ENCODE data around the gene ANKLE1.

ANKLE1 gene, protein sequence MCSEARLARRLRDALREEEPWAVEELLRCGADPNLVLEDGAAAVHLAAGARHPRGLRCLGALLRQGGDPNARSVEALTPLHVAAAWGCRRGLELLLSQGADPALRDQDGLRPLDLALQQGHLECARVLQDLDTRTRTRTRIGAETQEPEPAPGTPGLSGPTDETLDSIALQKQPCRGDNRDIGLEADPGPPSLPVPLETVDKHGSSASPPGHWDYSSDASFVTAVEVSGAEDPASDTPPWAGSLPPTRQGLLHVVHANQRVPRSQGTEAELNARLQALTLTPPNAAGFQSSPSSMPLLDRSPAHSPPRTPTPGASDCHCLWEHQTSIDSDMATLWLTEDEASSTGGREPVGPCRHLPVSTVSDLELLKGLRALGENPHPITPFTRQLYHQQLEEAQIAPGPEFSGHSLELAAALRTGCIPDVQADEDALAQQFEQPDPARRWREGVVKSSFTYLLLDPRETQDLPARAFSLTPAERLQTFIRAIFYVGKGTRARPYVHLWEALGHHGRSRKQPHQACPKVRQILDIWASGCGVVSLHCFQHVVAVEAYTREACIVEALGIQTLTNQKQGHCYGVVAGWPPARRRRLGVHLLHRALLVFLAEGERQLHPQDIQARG

DNA sequence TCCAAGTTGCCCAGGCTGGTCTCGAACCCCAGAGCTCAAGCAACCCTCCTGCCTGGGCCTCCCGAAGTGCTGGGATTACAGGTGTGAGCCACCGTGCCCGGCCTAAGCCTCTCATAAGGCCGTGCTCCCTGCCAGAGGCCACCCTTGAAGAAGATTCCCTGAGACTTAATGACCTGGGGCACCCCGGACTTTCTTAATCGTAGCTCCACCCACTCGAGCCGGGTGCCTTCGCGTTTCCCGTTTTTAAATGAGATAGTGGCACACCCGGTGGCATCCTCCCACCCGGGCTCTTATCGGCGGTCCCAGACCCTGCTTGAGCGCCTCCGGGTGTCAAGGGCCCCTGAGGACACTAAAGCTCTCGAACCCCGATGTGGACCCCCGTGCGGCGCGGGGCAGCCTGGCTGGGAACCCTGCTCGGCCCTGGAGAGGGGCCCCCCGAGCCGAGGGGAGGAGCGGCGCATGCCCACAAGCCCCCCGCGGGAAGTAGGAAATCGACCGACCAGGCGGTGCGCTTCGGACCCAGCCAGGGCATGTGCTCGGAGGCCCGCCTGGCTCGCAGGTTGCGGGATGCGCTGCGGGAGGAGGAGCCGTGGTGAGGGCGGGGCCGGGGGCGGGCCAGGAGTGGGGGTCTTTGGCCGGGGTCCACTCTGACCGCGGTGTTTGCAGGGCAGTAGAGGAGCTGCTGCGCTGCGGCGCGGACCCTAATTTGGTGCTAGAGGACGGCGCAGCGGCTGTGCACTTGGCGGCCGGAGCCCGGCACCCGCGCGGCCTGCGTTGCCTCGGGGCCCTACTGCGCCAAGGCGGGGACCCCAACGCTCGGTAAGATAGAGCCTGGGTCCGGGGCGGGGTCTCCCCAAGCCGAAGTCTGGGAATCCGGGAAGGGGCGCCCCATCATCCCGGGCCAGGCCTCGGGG is at the start of gene ANKLE1:
Gene ANKLE1 (plus strand): TSS at position 511 of the 914 bp plus-strand sequence. CDS start 20 bp downstream, at position 531.
- DNase-seq: peak; percentile 81

DNA sequence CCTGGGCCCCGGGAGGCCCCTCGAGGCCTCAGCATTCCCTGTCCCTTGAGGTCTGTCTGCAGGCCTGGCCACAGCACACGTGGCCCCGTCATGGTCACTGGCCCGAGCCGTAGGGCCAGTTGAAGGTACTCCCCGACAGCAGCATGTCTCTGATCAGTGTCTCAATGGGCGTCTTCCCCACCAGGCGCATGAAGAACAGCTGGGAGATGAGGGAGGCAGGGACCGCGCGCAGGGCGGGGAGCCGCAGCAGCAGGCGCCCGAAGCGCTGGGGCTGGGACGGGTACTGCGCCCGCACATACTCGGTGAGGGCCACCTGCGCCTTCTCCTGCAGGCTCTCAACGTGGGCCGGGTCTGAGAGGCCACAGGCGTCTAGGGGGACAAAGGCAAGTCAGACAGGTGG is 49.4 kb upstream of the ANKLE1 start:
- DNase-seq: no peak

DNA sequence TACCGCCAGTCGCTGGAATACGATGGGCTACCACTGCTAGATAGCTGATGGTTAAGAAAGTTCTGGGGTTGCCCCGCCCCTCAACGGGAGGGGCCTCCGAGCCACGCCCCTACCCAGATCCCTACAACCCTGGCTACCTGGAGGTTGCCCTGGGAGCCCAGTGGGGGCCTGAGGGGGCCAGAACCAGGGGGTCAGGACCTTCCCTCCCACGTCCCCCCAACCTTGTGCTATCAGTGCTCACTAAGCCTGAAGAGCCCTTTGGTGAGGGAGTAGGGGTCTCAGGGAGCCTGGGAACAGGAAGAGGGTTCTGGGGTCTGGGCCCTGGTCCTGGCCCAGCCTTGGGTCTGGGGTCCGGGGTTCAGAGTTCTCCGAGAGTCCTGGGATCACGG is 46.8 kb upstream of the ANKLE1 start:
- DNase-seq: peak; percentile 91

DNA sequence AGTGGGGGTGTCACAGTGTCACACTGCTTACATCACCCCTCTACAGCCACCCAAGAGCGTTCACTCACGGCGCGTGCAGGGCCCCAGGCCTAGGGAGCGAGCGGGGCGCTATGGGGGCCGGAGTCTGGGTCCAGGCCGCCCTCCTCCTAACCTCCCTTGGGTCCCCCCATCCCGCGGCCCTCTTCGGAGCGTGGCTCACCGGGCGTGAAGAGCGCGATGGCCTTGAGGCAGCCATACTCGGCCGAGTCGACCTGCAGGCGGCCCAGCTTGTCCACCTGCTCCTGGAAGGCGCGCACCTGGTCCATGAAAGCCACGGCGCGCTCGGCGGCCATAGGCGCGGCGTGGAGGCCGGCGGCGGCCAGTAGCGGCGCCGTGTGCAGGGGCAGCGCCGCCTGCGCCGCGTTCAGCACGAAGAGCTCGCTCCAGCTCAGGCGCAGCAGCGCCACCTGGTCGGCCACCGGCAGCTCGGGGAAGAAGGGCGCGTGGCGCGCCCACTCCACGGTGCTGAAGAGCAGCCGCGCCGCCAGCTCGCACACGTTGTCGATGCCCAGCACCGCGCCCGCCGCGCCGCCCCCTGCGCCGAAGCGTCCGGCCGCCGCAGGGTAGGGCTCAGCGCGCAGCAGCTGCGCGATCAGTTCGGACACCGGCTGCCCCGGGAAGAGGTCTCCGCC is 46.3 kb upstream of the ANKLE1 start:
- peak; percentile 84 for DNase-seq

DNA sequence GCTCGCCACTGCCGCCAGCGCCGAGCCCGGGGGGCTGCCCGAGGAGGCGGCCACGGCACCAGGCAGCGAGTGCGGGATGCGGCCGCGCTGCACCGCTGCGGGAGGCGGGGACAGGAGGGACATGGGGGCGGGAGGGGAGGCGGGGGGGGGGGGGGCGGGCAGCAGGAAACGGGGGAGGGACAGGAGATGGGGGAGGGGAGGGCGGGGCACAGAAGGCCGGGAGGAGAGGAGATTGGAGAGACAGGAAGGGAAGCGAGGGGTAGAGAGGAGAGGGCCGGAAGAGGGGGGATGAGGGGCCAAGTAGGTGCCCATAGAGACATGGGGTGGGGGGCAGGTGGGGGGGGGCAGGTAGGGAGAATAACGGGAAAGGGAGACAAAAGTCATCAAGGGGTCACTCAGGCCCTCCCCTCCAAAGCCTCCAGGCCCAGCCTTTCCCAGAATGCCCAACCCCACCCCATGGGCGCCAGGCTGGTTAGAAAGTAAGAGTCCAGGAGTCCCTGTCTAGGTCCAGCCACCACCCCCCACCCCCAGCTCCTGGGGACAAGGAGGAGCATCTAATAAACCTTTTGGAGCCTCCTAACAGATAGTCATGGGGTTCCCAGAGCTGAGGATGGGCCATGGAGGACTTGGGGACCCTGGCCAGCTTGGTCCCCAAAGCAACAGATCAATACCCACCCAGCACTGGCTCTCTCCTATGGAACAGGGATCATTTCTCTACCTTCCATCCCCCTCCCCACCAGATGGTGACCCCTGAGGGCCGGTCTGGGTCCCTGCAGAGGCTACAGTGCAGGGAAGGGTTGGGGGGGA is 45.5 kb upstream of the ANKLE1 start:
- peak; percentile 97 for DNase-seq

DNA sequence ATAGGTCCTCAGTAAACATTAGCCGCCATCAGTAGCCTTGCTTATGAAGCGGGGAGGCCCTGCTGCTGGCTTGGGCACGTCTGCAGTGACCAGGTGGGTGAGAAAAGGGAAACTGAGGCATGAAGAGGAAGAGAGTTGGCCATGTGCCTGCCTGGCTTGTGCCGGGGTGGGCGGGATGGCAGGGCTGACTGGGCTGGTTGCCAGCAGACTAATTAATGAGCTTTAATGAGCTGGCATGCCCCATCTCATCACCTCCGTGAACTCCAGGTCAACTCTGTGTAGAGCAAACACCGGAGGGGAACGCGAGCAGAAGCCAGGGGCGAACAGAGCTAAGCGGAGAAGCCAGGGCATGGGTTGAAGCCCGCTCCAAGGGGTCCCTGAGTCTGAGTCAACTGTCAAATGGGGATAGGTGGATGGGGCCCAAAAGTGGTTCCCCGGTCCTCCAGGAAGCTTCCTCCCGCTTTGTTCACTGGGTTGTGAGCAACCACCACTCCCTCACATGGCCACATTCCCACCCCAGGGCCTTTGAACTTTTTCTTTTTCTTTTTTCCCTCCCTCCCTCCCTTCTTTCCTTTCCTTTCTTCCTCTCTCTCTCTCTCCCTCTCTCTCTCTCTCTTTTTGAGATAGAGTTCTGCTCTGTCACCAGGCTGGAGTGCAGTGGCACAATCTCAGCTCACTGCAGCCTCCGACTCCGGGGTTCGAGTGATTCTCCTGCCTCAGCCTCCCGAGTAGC is 44.7 kb upstream of the ANKLE1 start:
- peak; percentile 90 for DNase-seq

DNA sequence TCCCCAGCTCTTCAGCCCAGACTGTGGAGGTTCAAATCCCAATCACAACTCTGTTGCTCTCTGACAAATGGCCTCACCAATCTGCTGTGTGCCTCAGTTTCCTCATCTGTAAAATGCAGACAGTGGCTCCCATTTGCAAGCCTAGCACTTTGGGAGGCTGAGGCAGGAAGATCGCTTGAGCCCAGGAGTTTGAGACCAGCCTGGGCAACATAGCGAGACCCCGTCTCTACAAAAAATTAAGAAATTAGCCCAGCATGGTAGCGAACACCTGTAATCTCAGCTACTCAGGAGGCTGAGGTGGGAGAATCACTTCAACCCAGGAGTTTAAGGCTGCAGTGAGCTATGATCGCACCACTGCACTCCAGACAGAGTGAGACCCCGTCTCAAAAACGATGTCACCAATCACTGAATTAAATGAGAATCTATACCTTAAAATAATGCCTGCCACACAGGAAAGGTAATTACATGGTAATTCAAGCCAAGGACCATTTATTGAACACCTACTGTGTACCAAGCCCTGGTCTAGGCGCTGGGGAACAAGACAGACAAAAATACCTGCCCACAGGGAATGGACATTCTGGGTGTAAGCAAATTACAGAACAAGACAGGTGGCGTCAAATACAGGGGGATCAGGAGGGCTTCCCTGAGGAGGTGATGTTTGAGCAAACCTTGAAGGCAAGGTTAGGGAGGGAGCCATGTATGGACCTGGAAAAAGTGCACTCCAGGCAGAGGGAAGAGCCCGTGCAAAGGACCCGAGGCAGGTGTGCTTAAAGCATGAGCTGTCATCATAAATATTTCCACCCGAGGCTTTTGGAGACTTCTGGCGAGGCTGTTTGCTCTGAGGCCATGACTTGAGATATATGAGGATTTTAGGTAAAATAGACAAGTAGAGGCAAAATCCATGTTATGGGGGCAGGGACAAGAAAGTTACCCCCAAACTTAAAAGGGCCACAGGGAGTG is 43.7 kb upstream of the ANKLE1 start:
- DNase-seq: no peak

DNA sequence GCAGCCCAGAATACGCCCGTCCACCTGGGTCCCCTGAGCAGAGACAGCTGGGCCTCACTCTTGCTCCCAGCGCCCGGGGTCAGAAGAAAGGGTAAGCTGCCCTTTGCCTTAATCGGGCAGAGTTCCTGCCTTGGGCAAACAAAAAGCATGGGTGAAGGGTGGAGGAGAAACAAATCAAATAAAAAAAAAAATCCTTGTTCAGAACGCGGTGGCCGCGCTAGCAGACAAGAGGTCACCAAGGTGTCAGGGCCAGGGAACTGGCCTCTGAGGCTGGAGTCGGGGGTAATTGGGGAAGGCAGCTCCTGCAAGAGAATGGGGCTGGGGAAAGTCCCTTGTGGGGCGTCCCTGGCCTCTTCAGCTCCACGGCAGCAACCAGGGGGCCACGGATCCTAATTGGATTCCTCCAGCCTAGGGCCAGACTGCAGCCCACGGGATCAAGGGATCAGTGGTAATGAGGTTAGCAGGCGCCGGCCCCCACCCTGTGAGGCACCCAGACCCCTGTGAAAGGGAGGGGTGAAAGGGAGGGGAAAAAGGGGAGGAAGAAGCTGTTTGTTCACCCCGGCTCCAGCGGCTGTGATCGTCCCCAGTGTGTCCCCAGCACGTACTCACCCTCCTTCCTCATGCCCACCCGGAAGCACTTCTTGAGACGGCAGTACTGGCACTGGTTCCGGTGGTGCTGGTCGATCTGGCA is 41.5 kb upstream of the ANKLE1 start:
- DNase-seq: peak; percentile 100

DNA sequence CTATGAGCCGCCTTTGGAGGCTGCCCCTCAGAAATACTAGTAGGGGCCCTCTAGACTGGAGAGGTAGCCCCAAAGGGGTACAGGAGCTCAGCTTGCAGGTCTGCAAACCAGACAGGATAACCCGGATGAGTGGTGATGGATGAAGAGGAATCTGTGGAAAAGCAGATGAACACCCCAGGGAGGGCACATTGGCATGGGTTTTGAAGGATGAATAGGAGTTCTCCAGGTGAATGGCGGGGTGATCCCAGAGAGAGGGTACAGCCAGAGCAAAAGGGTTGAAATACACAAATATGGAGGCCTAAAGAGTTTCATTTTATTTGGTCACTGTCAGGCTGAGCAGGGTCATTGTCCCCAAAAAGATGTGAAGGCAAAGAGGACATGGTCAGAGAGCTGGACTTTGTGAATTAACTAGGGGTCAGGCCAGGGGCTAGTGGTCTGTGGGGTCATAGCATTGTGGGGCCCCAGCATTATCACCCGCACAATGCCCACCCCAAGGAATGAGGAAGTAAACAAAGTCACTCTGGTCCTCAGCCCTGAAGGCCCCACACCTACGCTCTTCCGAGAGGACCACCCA is 40.8 kb upstream of the ANKLE1 start:
- DNase-seq: peak; percentile 71

DNA sequence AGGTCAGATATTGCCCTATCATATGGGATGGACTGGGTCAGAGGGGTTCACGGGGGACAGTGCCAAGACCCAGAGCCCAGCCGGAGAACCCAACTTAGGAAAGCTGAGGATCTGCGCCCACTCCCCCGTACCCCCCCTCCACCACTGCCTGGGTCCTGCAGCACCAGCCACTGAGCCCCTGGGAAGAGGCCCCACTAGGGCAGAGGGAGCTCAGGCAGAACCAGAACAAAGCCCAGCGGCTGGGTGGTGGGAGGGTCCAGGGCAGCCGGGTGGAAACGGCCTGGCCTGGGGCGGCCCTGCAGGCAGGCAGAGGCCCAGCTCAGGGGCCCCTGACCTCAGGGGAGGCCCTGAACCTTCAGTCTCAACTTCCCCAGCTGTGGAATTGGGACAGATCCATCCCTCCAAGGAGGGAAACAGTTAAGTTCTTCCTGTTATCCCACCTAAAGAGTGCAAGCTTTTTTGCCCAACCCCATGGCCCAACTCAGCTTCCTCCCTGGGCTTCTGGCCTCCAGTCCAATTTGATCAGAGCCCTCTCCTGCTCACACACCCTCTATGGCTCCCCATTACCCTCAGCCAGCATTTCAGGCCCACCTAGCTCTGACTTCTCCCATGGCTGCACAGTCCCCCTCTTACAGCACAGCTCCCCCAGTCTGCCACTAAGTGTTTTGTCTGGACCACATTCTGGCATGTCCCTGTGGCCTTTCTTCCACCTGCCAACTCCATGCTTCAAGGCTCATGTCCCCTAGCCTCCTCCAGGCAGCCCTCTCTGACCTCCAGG is 39.1 kb upstream of the ANKLE1 start:
- DNase-seq: peak; percentile 55

DNA sequence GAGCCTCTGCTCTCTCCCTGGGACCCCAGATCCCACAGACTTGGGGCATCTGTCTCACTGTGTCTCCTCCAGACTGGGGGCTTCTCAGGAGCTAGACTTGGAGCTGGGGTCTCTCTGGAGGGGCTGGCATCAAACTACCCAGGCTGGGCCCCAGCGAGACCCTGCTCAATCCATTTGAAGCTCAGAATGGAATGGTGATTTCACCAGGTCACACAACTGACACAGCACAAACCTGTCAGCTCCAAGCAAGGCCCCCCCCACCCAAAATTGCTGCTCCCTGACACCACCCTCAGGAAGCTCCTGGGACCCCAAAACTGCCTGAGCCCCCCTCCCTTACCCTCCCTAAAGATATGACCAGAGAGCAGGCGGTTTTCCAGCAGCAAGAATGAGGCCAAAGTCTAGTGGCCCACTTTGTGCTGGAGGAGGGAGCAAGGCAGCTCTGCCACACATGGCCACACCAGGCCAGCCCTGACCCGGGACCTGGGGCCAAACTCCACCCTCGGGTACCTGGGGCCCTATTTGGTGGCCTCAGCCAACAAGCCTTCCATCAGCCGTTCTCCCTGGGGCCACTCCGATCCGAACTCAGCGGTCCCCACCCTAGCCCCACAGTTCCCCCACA is 38.4 kb upstream of the ANKLE1 start:
- DNase-seq: no peak

DNA sequence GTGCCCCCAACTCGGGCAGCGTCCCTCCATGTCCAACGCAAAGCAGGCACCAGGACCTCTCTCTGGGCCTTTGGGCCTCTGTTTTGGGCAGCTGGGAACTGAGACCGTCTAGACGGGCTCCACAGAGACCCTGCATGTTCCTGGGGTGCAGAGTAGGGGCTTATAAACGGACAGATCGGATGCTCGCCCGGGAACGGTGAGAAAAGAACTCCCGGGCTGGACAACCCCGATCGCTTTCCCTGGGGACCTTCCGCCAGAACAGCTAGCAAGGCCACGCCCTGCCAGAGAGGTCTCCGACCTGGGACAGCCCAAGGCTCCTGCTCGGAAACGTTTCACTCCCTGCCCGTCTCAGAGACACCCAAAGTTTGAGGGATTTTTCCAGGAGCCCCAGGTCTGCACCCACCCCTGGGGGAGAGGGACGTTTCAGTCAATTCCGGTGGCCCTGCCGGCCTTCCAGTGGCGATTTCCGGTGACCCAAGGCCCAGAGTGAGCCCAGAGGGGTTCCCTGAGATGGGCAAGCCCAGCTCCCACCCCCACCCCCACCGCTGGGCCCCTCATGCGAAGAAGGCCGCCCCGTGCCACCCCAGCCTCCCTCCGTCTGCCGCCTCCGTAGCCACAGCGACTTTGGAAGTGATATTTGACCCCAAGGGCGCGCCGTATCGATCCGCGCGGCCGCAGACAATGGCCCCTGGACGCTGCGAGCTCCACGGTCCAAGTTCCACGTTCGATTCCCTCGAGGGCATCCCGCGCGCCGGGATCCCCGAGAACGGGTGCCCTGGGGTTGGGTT is 37.7 kb upstream of the ANKLE1 start:
- peak; percentile 76 for DNase-seq

DNA sequence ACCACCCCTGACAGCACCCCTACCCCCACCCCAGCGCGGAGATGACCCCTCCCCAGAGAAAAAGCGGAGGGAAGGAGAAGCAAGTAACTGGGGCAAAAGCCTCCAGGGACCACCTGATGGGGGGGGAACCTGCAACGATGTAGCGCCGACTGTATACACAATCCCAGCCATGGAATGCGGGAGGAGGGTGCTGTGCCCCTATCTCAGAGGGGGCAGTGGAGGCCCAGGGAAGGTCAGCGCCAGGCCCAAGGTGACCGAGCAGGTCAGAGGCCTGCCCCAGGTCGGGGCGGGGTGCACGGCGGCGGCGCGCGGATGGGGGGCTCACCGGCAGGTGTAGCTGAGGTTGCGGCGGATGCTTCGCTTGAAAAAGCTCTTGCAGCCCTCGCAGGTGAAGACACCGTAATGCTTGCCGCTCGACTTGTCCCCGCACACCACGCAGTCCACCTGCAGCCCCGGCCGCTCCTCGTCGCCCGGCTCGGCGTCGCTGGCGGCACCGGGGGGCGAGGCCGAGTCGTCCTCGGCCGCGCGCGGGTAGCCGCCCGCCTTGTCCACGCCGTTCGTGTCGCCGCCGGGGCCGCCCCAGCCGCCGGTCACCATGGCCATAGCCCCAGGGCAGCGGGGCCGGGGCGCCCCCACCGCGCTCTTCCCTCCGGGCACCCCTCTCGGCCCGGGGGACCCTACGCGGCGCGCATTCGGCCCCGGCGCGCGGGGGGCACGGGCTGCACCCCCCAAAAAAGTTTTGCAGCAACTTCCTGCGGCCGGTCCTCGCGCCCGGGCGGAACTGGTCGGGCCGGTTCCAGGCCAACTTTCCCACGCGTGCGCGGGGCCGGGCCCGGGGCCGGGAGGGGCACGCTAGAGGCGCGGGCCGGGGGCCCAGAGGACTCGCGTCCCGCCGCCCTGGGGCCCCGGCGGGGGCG is 36.8 kb upstream of the ANKLE1 start:
- no peak for DNase-seq

DNA sequence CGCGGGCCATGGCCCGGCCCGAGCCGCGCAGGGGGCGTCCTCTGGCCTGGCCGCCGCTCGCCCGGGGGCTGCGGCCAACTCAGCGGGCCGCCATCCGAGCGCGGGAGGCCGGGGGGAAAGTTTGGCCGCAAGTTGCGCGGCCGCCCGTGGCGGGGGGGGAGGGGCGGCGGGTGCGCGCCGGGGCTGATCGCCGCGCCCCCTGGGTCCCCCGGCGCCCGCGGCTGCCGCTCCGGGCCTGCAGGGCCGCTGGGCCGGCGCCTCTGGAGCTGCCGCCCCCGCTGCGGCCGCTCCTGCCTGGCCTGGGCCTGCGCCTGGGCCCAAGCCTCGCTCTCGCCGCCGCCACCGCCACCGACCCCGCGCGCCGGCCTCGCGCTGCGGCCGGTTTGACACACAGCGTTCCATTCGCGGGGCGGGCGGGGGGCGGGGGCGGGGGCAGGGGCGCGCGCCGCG is 36.1 kb upstream of the ANKLE1 start, which contains the start of gene NR2F6:
Gene NR2F6 (minus strand): TSS at position 385 of the 450 bp plus-strand sequence. CDS start 699 bp downstream, outside the sequence.
- no peak for DNase-seq

DNA sequence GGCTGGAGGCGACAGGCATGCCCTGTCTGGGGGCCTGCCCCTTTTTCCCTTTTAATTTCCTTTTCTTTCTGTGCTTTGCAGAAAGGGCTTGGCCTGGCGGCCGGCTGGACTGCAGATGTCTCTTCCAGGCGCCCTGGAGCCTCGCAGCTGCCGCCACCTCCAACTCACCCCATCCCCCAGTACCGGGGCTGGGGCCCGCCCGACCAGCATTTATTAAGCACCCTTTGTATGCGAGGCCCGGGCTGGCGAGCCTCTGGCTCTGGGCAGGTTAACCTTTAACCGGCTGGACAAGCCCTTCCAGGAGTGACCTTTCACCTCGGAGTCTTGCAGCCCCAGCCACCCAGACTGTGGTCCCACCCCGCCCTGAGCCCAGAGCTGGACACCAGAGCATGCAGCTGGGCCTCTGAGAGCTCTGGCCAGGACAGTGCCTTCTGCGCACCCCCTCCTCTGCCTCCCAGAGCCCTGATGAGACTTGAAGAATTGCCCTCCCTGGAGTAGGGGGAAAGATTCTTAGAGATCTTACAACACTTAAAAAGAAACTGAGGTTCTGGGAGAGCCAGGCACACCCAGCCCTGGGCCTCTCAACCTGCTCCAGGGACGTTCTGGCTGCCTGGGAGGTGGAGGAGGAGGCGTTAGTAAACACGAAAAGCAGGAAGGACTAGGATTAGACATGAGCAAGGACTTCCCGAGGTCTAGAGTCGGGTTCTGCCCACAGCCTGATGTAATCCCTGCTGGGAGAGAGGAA is 34.8 kb upstream of the ANKLE1 start:
- peak; percentile 90 for DNase-seq
